Mucosa of stomach (tissue), 1 donor: ENCODE results near the gene SGCD.

ENCODE experiments used
- H3K27me3 ChIP-seq: one replicate; pipeline ENCODE4 v1.7.0; 2013; ENCODE audit warnings: mild to moderate bottlenecking, low read length; ENCODE audit not compliant: control insufficient read depth, insufficient read depth
- H3K36me3 ChIP-seq: one replicate; pipeline ENCODE4 v1.7.0; 2013; ENCODE audit warnings: low read length; ENCODE audit not compliant: control insufficient read depth, insufficient read depth
- H3K4me1 ChIP-seq: one replicate; pipeline ENCODE4 v1.7.0; 2013; ENCODE audit warnings: mild to moderate bottlenecking, low read length; ENCODE audit not compliant: control insufficient read depth, insufficient read depth
- H3K4me3 ChIP-seq: one replicate; pipeline ENCODE4 v1.7.0; 2013; ENCODE audit warnings: low read length
- H3K9ac ChIP-seq: one replicate; pipeline ENCODE4 v1.7.0; 2013; ENCODE audit warnings: mild to moderate bottlenecking, low read length, moderate library complexity
- H3K9me3 ChIP-seq: one replicate; pipeline ENCODE4 v1.7.0; 2013; ENCODE audit warnings: mild to moderate bottlenecking, low read length, moderate library complexity; ENCODE audit not compliant: control insufficient read depth
- donor health status: Pancreatic carcinoma.

SGCD gene

GRCh38 chr5:156366521-156366920 is 39.6 kb downstream of the SGCD start:
- Histone ChIP-seq H3K4me3 (no peak overlapping the region), H3K27me3 (no peaks in the 10 kb centered on the region), H3K9ac (no peak overlapping the region), H3K4me1 (no peaks in the 10 kb centered on the region), H3K36me3 (no peaks in the 10 kb centered on the region), H3K9me3 (no peaks in the 10 kb centered on the region)

- Histone ChIP-seq H3K4me3 (no peak overlapping the region), H3K27me3 (no peaks in the 10 kb centered on the region), H3K9me3 (no peaks in the 10 kb centered on the region), H3K36me3 (no peaks in the 10 kb centered on the region), H3K9ac (no peak overlapping the region), H3K4me1 (no peaks in the 10 kb centered on the region)
These were observed 40.6 kb downstream of the SGCD start for GRCh38 chr5:156367597-156367996.

GRCh38 chr5:156375895-156376495 is 49.0 kb downstream of the SGCD start:
- H3K27me3 ChIP-seq, result no peaks in the 10 kb centered on the region
- no peaks in the 10 kb centered on the region for H3K36me3 ChIP-seq
- no peaks in the 10 kb centered on the region for H3K4me1 ChIP-seq
- H3K9me3 ChIP-seq, result no peaks in the 10 kb centered on the region
- H3K4me3 ChIP-seq, result no peak overlapping the region
- no peak overlapping the region for H3K9ac ChIP-seq

GRCh38 chr5:156376751-156377150 is 49.8 kb downstream of the SGCD start:
- Histone ChIP-seq H3K4me1 (no peaks in the 10 kb centered on the region), H3K27me3 (no peaks in the 10 kb centered on the region), H3K9me3 (no peaks in the 10 kb centered on the region), H3K9ac (no peak overlapping the region), H3K36me3 (no peaks in the 10 kb centered on the region), H3K4me3 (no peak overlapping the region)

GRCh38 chr5:156378159-156378558 is 51.2 kb downstream of the SGCD start:
- H3K4me3 ChIP-seq, result no peak overlapping the region
- no peaks in the 10 kb centered on the region for H3K27me3 ChIP-seq
- H3K4me1 ChIP-seq, result no peaks in the 10 kb centered on the region
- no peaks in the 10 kb centered on the region for H3K9me3 ChIP-seq
- no peaks in the 10 kb centered on the region for H3K36me3 ChIP-seq
- H3K9ac ChIP-seq, result no peak overlapping the region

- no peaks in the 10 kb centered on the region for H3K36me3 ChIP-seq
- no peaks in the 10 kb centered on the region for H3K27me3 ChIP-seq
- no peaks in the 10 kb centered on the region for H3K9me3 ChIP-seq
- H3K9ac ChIP-seq, result no peak overlapping the region
- H3K4me3 ChIP-seq, result no peak overlapping the region
- H3K4me1 ChIP-seq, result no peaks in the 10 kb centered on the region
These were observed 52.2 kb downstream of the SGCD start for GRCh38 chr5:156379206-156379605.

- no peak overlapping the region for H3K4me3 ChIP-seq
- H3K4me1 ChIP-seq, result no peaks in the 10 kb centered on the region
- no peaks in the 10 kb centered on the region for H3K27me3 ChIP-seq
- no peak overlapping the region for H3K9ac ChIP-seq
- H3K9me3 ChIP-seq, result no peaks in the 10 kb centered on the region
- no peaks in the 10 kb centered on the region for H3K36me3 ChIP-seq
These were observed 53.9 kb downstream of the SGCD start for GRCh38 chr5:156380848-156381247.

- Histone ChIP-seq H3K9ac (no peak overlapping the region), H3K4me3 (no peak overlapping the region), H3K9me3 (no peaks in the 10 kb centered on the region), H3K4me1 (no peaks in the 10 kb centered on the region), H3K36me3 (no peaks in the 10 kb centered on the region), H3K27me3 (no peaks in the 10 kb centered on the region)
These were observed 56.7 kb downstream of the SGCD start for GRCh38 chr5:156383510-156384265.

GRCh38 chr5:156385416-156385815 is 58.5 kb downstream of the SGCD start:
- Histone ChIP-seq H3K36me3 (no peaks in the 10 kb centered on the region), H3K9ac (no peak overlapping the region), H3K27me3 (no peaks in the 10 kb centered on the region), H3K4me3 (no peak overlapping the region), H3K9me3 (no peaks in the 10 kb centered on the region), H3K4me1 (no peaks in the 10 kb centered on the region)

GRCh38 chr5:156386976-156387375 is 60.0 kb downstream of the SGCD start:
- no peak overlapping the region for H3K9ac ChIP-seq
- no peak overlapping the region for H3K4me3 ChIP-seq
- no peaks in the 10 kb centered on the region for H3K36me3 ChIP-seq
- no peaks in the 10 kb centered on the region for H3K9me3 ChIP-seq
- H3K4me1 ChIP-seq, result no peaks in the 10 kb centered on the region
- no peaks in the 10 kb centered on the region for H3K27me3 ChIP-seq

GRCh38 chr5:156387391-156387790 is 60.4 kb downstream of the SGCD start:
- no peaks in the 10 kb centered on the region for H3K4me1 ChIP-seq
- H3K4me3 ChIP-seq, result no peak overlapping the region
- no peaks in the 10 kb centered on the region for H3K9me3 ChIP-seq
- no peak overlapping the region for H3K9ac ChIP-seq
- no peaks in the 10 kb centered on the region for H3K36me3 ChIP-seq
- no peaks in the 10 kb centered on the region for H3K27me3 ChIP-seq

GRCh38 chr5:156388233-156388632 is 61.3 kb downstream of the SGCD start:
- H3K9me3 ChIP-seq, result no peaks in the 10 kb centered on the region
- H3K27me3 ChIP-seq, result no peaks in the 10 kb centered on the region
- H3K9ac ChIP-seq, result no peak overlapping the region
- H3K4me1 ChIP-seq, result no peaks in the 10 kb centered on the region
- no peaks in the 10 kb centered on the region for H3K36me3 ChIP-seq
- H3K4me3 ChIP-seq, result no peak overlapping the region
